ENCODE measurements around the gene TAF4B. TPM values are rescaled to one million over a fixed set of nuclear protein-coding genes. Genes with fewer than 3 reads are reported as not detected.
"Not testable (repeated sequence)": the region's sequence is repeated elsewhere in the genome, so short reads cannot be mapped to it uniquely, and the experiment has no call there.

The TAF4B gene
- total RNA-seq, 1 experiment from 2014 or later: 8.3 TPM

- H3K9ac ChIP-seq (ENCODE audit: low read length); H3F3A ChIP-seq (ENCODE audit: low read length, unreplicated experiment); BruUV-seq (replicated peaks); H4K20me1 ChIP-seq (ENCODE audit: low read length); H3K27ac ChIP-seq (ENCODE audit: low read length); CTCF ChIA-PET; ATAC-seq; H3K27me3 ChIP-seq (ENCODE audit: low read length); H3K4me3 ChIP-seq (ENCODE audit: low read length); H2AFZ ChIP-seq (ENCODE audit: low read length); H3K9me3 ChIP-seq (ENCODE audit: low read length); H3K9me2 ChIP-seq (replicated peaks; ENCODE audit: low read length); intact Hi-C loops (cut with micrococcal nuclease); H3K79me2 ChIP-seq (ENCODE audit: low read length); H3K4me1 ChIP-seq (ENCODE audit: insufficient read depth, low read length); H3K4me2 ChIP-seq (ENCODE audit: low read length); H3K36me3 ChIP-seq (ENCODE audit: low read depth, low read length); DNase-seq; POLR2A ChIA-PET (ENCODE audit: unreplicated experiment): not testable (repeated sequence)
Observed at GRCh38 chr18:26238718-26239117, 12.5 kb downstream of the TAF4B start.

- H3K4me2 ChIP-seq (ENCODE audit: low read length); H3K36me3 ChIP-seq (ENCODE audit: low read depth, low read length); H3K4me1 ChIP-seq (ENCODE audit: insufficient read depth, low read length); H4K20me1 ChIP-seq (ENCODE audit: low read length); H3K4me3 ChIP-seq (ENCODE audit: low read length); H3F3A ChIP-seq (ENCODE audit: low read length, unreplicated experiment); H3K9ac ChIP-seq (ENCODE audit: low read length); BruUV-seq (replicated peaks); H3K27me3 ChIP-seq (ENCODE audit: low read length); CTCF ChIA-PET; POLR2A ChIA-PET (ENCODE audit: unreplicated experiment); intact Hi-C loops (cut with micrococcal nuclease); H3K27ac ChIP-seq (ENCODE audit: low read length); ATAC-seq; H3K9me3 ChIP-seq (ENCODE audit: low read length); H3K9me2 ChIP-seq (replicated peaks; ENCODE audit: low read length); H3K79me2 ChIP-seq (ENCODE audit: low read length); H2AFZ ChIP-seq (ENCODE audit: low read length); DNase-seq: not testable (repeated sequence)
Observed at GRCh38 chr18:26242392-26242791, 16.1 kb downstream of the TAF4B start.

- intact Hi-C loops (cut with micrococcal nuclease); H3K9me3 ChIP-seq (ENCODE audit: low read length); BruUV-seq (replicated peaks); H3K4me2 ChIP-seq (ENCODE audit: low read length); H3K27me3 ChIP-seq (ENCODE audit: low read length); H3K36me3 ChIP-seq (ENCODE audit: low read depth, low read length); POLR2A ChIA-PET (ENCODE audit: unreplicated experiment); H3K79me2 ChIP-seq (ENCODE audit: low read length); H3K4me1 ChIP-seq (ENCODE audit: insufficient read depth, low read length); H3F3A ChIP-seq (ENCODE audit: low read length, unreplicated experiment); ATAC-seq; CTCF ChIA-PET; H3K9ac ChIP-seq (ENCODE audit: low read length); H3K4me3 ChIP-seq (ENCODE audit: low read length); H3K27ac ChIP-seq (ENCODE audit: low read length); H4K20me1 ChIP-seq (ENCODE audit: low read length); H2AFZ ChIP-seq (ENCODE audit: low read length); H3K9me2 ChIP-seq (replicated peaks; ENCODE audit: low read length); DNase-seq: not testable (repeated sequence)
Observed at GRCh38 chr18:26245434-26245833, 19.2 kb downstream of the TAF4B start.

- ChIA-PET POLR2A (ENCODE audit: unreplicated experiment) (no interaction called here), CTCF (no interaction called here)
- H3K79me2 ChIP-seq (ENCODE audit: low read length): peaks cover 7% of the 10 kb centered on the region; the same call in 1 of the 2 replicates
- intact Hi-C loops (cut with micrococcal nuclease): no loop called here
- ATAC-seq (no peak), DNase-seq (no peak)
- H3K4me3 ChIP-seq (ENCODE audit: low read length): no peak overlapping the region
- H3K9ac ChIP-seq (ENCODE audit: low read length): no peak overlapping the region
- no peaks in the 10 kb centered on the region for H3K27me3 ChIP-seq (ENCODE audit: low read length)
- no peak overlapping the region for H2AFZ ChIP-seq (ENCODE audit: low read length)
- no peaks in the 10 kb centered on the region for H3K9me2 ChIP-seq (replicated peaks; ENCODE audit: low read length)
- H3K4me2 ChIP-seq (ENCODE audit: low read length): no peak overlapping the region
- BruUV-seq (replicated peaks): no TSS peak
- TF ChIP-seq EZH2phosphoT487 (IDR thresholded peaks at IDR 0.05; ENCODE audit: borderline replicate concordance, low read length) (no peak), EZH2 (IDR thresholded peaks at IDR 0.05; ENCODE audit: low read length, unreplicated experiment) (no peak)
- TF ChIP-seq, protein P1, sequence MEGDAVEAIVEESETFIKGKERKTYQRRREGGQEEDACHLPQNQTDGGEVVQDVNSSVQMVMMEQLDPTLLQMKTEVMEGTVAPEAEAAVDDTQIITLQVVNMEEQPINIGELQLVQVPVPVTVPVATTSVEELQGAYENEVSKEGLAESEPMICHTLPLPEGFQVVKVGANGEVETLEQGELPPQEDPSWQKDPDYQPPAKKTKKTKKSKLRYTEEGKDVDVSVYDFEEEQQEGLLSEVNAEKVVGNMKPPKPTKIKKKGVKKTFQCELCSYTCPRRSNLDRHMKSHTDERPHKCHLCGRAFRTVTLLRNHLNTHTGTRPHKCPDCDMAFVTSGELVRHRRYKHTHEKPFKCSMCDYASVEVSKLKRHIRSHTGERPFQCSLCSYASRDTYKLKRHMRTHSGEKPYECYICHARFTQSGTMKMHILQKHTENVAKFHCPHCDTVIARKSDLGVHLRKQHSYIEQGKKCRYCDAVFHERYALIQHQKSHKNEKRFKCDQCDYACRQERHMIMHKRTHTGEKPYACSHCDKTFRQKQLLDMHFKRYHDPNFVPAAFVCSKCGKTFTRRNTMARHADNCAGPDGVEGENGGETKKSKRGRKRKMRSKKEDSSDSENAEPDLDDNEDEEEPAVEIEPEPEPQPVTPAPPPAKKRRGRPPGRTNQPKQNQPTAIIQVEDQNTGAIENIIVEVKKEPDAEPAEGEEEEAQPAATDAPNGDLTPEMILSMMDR (conservative IDR thresholded peaks at IDR 0.05; ENCODE audit: low read depth, low read length): no peak
- H4K20me1 ChIP-seq (ENCODE audit: low read length): 0 out of 2 replicates have a peak, but pooled peaks cover 5% of the 10 kb centered on the region
- H3K4me1 ChIP-seq (ENCODE audit: insufficient read depth, low read length): no peaks in the 10 kb centered on the region
- H3K9me3 ChIP-seq (ENCODE audit: low read length): no peaks in the 10 kb centered on the region
- H3F3A ChIP-seq (ENCODE audit: low read length, unreplicated experiment): no peaks in the 10 kb centered on the region
- H3K36me3 ChIP-seq (ENCODE audit: low read depth, low read length): no peaks in the 10 kb centered on the region
- no peak overlapping the region for H3K27ac ChIP-seq (ENCODE audit: low read length)
Observed at GRCh38 chr18:26252411-26252810, 26.2 kb downstream of the TAF4B start.

DNA sequence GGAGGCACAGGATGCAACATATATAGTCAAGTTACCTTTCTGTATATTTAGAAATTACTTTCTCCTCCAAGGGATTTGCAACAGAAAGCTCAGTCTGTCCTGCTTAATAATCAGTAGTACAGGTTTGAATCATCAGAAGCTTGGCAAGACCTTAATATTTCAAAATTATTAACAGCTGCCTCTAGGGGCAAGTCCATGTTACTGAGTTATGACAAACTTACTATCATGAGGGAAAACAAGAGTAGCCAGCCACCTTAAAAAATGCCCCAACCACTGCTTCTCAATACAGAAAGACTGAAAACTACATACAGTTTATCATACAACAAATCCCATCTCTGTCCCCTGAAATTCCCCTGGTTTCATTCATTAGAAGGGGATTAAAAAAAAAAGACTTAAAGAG lies 28.6 kb downstream of the TAF4B start:
- H3K4me2 ChIP-seq (ENCODE audit: low read length); intact Hi-C loops (cut with micrococcal nuclease); H3K27me3 ChIP-seq (ENCODE audit: low read length); H3K4me3 ChIP-seq (ENCODE audit: low read length); H3F3A ChIP-seq (ENCODE audit: low read length, unreplicated experiment); H2AFZ ChIP-seq (ENCODE audit: low read length); H3K9ac ChIP-seq (ENCODE audit: low read length); ATAC-seq; BruUV-seq (replicated peaks); H3K4me1 ChIP-seq (ENCODE audit: insufficient read depth, low read length); H4K20me1 ChIP-seq (ENCODE audit: low read length); H3K79me2 ChIP-seq (ENCODE audit: low read length); H3K27ac ChIP-seq (ENCODE audit: low read length); CTCF ChIA-PET; H3K9me2 ChIP-seq (replicated peaks; ENCODE audit: low read length); H3K36me3 ChIP-seq (ENCODE audit: low read depth, low read length); H3K9me3 ChIP-seq (ENCODE audit: low read length); POLR2A ChIA-PET (ENCODE audit: unreplicated experiment): not testable (repeated sequence)
- peak; percentile 16 for DNase-seq

All from PC-3 (cell line).